Measurements from ENCODE around the gene HDAC10.

HDAC10 gene

DNA sequence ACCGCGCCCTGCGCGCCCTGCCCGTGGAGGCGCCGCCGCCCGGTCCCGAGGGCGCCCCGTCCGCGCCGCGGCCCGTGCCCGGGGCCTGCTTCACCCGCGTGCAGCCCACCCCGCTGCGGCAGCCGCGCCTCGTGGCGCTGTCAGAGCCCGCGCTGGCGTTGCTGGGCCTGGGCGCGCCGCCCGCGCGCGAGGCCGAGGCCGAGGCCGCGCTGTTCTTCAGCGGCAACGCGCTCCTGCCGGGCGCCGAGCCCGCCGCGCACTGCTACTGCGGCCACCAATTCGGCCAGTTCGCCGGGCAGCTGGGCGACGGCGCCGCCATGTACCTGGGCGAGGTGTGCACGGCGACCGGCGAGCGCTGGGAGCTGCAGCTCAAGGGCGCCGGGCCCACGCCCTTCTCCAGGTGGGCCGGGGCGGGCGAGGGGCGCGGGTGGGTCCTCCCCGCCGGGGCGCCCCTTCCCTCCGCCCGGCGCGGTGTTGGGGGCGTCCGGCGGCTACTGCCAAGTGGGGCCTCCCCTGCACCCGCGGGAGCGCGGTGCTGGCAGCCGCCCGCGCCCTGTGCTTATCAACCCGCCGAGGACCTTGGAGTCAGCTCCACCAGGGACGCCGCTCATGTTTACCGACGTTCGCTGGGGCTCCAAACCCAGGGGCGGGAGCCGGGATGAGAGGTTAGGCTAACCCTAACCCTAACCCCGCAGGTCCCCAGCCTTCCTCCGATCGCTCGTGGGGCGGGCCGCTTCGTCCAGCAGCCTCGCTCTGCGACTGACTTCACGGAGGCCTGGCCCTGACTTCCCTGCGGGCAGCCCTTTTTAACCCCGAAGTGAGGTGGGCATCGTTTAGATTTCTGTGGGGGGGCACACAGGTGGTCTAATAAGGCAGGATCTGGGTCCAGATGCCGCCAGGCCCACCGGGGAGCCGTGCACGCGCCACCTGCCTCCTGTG lies 49.6 kb downstream of the HDAC10 start:
- DNase-seq (ENCODE audit: low read depth in 2 of 2): no peak

GRCh38 chr22:50200461-50201190 lies 50.4 kb downstream of the HDAC10 start, which contains the start of gene SELENOO:
SELENOO (plus strand) TSS chr22:50201011; CDS start chr22:50201037, 26 bp downstream.
- DNase-seq (ENCODE audit: low read depth in 2 of 2): peak; percentile 71 to 72

- DNase-seq (ENCODE audit: low read depth in 2 of 2): no peak
Measured at GRCh38 chr22:50199829-50200460, 51.1 kb downstream of the HDAC10 start.

DNA sequence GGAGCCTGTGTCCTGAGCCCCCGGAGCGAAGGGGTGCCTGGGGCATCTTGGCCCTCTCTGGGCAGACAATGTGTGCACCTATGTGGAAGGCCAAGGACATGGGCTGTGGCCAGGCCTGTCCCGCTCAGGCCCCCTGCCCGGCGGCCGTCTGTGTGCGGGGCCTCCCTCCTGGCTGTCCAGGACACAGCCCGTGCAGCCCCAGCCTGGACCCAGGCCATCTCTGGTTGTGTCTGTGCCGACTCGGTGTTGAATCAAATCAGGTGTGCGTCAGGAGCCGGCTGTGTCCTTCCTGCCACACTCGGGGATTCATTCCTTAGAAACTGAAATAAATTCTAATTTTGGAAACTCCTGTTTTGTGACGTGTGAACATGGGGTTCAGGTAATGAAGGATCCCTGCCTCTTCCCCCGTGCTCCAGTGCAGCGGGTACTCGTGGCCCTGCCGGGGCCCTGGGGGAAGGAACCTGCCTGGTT lies 51.8 kb downstream of the HDAC10 start:
- no peak for DNase-seq (ENCODE audit: low read depth in 2 of 2)

DNA sequence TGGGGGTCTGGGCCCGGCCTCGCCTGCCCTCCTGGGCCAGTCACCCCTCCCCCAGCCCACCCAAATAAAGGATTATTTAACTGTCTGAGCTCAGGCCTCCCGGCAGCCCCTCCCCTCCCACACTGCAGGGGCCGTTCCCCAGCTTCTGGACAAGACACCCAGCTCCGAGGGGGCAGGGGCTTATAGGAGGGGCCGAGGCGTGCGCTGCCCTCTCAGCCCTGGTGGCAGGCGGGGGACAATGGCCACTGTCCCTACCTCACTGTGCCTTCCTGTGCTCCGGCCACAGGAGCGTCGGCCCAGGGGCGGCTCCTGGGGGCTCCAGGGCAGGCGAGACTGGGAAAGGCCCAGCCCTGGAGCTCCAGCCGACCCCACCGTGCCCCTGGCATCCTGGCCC lies 52.4 kb downstream of the HDAC10 start:
- no peak for DNase-seq (ENCODE audit: low read depth in 2 of 2)

- no peak for DNase-seq (ENCODE audit: low read depth in 2 of 2)
Measured at GRCh38 chr22:50197856-50198623, 53.0 kb downstream of the HDAC10 start.

GRCh38 chr22:50197000-50197800 lies 53.9 kb downstream of the HDAC10 start:
- no peak for DNase-seq (ENCODE audit: low read depth in 2 of 2)

GRCh38 chr22:50196256-50196655 lies 54.8 kb downstream of the HDAC10 start:
- DNase-seq (ENCODE audit: low read depth in 2 of 2): no peak

Measured in fibroblast of skin of left quadriceps (primary cell).